Stimulated activated CD8-positive, alpha-beta memory T cell treated with anti-CD3 and anti-CD28 coated beads, Interleukin-12 subunit alpha, Interleukin-12 subunit beta, amount 100 ng/mL, for 24 hours (primary cell): Measurements from ENCODE around the gene TTLL6.
"Not testable (repeated sequence)": the region's sequence is repeated elsewhere in the genome, so short reads cannot be mapped to it uniquely, and the experiment has no call there.

Source experiments
- DNase-seq: peaks from one replicate; pipeline ENCODE4 v3.0.0-alpha.2; 2020; ENCODE audit errors: extremely low read depth

The TTLL6 gene

GRCh38 chr17:48722915-48723422, 94.1 kb downstream of the TTLL6 start, which contains the start of gene PRAC2:
Gene PRAC2, plus strand, starts transcription at chr17:48723185. Its CDS starts 1,226 bp downstream, at chr17:48724411.
- no peak for DNase-seq

GRCh38 chr17:48722201-48722907, 94.7 kb downstream of the TTLL6 start, which contains the start of gene PRAC1:
Gene PRAC1, minus strand, starts transcription at chr17:48722518. Its CDS starts 126 bp downstream, at chr17:48722392.
- no peak for DNase-seq

GRCh38 chr17:48721009-48721402, 96.0 kb downstream of the TTLL6 start:
- no peak for DNase-seq

GRCh38 chr17:48720266-48721008, 96.6 kb downstream of the TTLL6 start:
- no peak for DNase-seq

- DNase-seq: no peak
These were observed 97.3 kb downstream of the TTLL6 start for GRCh38 chr17:48719642-48720265.

GRCh38 chr17:48718761-48719641, 98.0 kb downstream of the TTLL6 start:
- no peak for DNase-seq

- DNase-seq: no peak
These were observed 98.7 kb downstream of the TTLL6 start for GRCh38 chr17:48718227-48718760.

GRCh38 chr17:48717367-48718226, 99.4 kb downstream of the TTLL6 start:
- no peak for DNase-seq

- DNase-seq: not testable (repeated sequence)
These were observed 100.5 kb downstream of the TTLL6 start for GRCh38 chr17:48716549-48716948.

GRCh38 chr17:48715496-48716399, 101.3 kb downstream of the TTLL6 start:
- no peak for DNase-seq
